ENCODE measurements around the gene DNAJC16. TPM values are rescaled to one million over a fixed set of nuclear protein-coding genes. Genes with fewer than 3 reads are reported as not detected.
"Not testable (repeated sequence)": the region's sequence is repeated elsewhere in the genome, so short reads cannot be mapped to it uniquely, and the experiment has no call there.

Gene DNAJC16
- total and polyA plus RNA-seq, 2 of the 4 experiments (the other 2 are of a cell fraction) = 8.0 to 13.1 TPM

DNA sequence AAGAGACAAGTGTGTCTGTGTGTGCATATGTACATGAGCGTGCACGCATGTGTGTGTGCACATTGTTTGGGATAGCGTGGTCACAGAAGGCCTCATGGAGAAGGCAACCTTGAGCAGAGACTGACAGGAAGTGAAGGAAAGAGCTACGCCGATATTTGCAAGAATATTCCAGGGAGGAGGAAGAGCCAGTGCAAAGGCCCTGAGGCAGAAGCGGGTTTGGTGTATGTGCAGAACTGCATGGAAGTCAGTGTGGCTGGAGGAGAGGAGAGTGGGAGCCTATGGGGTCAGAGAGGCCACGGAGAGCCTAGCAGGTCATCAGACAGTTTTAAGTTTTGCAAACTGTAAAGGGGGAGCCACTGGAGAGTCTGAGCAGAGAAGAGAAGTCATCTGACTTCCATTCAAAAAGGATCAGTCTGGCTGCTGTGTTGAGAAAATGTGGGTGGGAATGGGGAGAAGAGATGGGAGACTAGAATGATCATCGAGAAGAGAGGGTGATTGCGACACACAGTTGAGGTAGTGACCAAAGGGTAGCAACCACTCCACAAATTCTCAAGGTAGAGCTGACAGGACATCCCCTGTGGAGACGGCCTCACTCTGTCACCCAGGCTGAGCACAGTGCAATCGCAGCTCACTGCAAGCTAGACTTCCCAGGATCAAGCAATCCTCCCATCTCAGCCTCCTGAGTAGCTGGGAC, 46.8 kb upstream of the DNAJC16 start:
- dilution Hi-C loops (cut with HindIII; ENCODE audit: low sequenced_read_pairs, unreplicated experiment) = no loop called here
- Histone ChIP-seq H3K4me3 (ENCODE audit: insufficient read depth, low read depth, low read length) (no peak overlapping the region), H3K14ac (replicated peaks; ENCODE audit: low read depth, low read length) (no peak overlapping the region), H2BK5ac (ENCODE audit: low read depth, low read length, poor library complexity, severe bottlenecking) (no peak overlapping the region), H4K20me1 (ENCODE audit: insufficient read depth, low read length) (no peaks in the 10 kb centered on the region), H3K4me1 (ENCODE audit: control insufficient read depth, insufficient read depth, low read length) (no peaks in the 10 kb centered on the region), H3K27ac (ENCODE audit: insufficient read depth, low read length) (no peak overlapping the region), H4K8ac (ENCODE audit: low read depth in 2 of 2, low read length in 2 of 2) (no peak overlapping the region), H3K9me1 (ENCODE audit: insufficient read depth, low read length) (no peaks in the 10 kb centered on the region), H2BK20ac (ENCODE audit: low read depth, low read length) (no peak overlapping the region), H3K36me3 (ENCODE audit: control insufficient read depth, insufficient read depth, low read length) (no peaks in the 10 kb centered on the region), H3K27me3 (ENCODE audit: control insufficient read depth, insufficient read depth, low read length) (no peaks in the 10 kb centered on the region; the same call in 1 of the 2 replicates), H3K9me3 (ENCODE audit: control insufficient read depth, insufficient read depth, low read length) (no peaks in the 10 kb centered on the region), H3K9ac (ENCODE audit: low read depth, low read length) (no peak overlapping the region), H4K91ac (ENCODE audit: insufficient read depth, low read depth, low read length) (no peak overlapping the region), H3K56ac (ENCODE audit: extremely low read depth, insufficient read depth, low read length) (no peak overlapping the region), H3K4ac (ENCODE audit: low read depth, low read length) (no peak overlapping the region), H2AK9ac (replicated peaks; ENCODE audit: low read depth, low read length, poor library complexity) (no peak overlapping the region), H4K5ac (ENCODE audit: low read depth, low read length) (no peak overlapping the region), H2BK120ac (ENCODE audit: low read depth, low read length) (no peak overlapping the region), H3K4me2 (ENCODE audit: low read depth, low read length) (no peak overlapping the region), H2AK5ac (ENCODE audit: low read depth, low read length) (no peak overlapping the region), H3K79me1 (ENCODE audit: low read depth in 1 of 2, low read length in 2 of 2) (no peaks in the 10 kb centered on the region), H3K23ac (ENCODE audit: low read depth, low read length) (no peak overlapping the region), H3K18ac (ENCODE audit: low read depth, low read length) (no peak overlapping the region), H2BK15ac (ENCODE audit: low read depth, low read length) (no peak overlapping the region), H2AFZ (replicated peaks; ENCODE audit: low read length, poor library complexity) (no peak overlapping the region)
- in situ Hi-C loops (cut with MboI; ENCODE audit: low sequenced_read_pairs) = no loop called here
- intact Hi-C loops (cut with micrococcal nuclease) = no loop called here
- BruUV-seq (replicated peaks) = no TSS peak
- ATAC-seq (ENCODE audit: low read depth) (no peak), DNase-seq (no peak)
- ChIA-PET CTCF (no interaction called here), POLR2A (ENCODE audit: unreplicated experiment) (no interaction called here)
- peak; percentile 84 for TF ChIP-seq CEBPB (IDR thresholded peaks at IDR 0.05; ENCODE audit: low read depth, low read length)
- no peak for TF ChIP-seq RCOR1 (IDR thresholded peaks at IDR 0.05; ENCODE audit: insufficient replicate concordance, low read length)
- 83% methylated on average over 8 of the region's 11 CpGs; no CpG with 5 or more reads in 1 of the 2 experiments for WGBS, 2 experiments (ENCODE audit: extremely low coverage in 2 of 2, insufficient read length in 1 of 2)

DNA sequence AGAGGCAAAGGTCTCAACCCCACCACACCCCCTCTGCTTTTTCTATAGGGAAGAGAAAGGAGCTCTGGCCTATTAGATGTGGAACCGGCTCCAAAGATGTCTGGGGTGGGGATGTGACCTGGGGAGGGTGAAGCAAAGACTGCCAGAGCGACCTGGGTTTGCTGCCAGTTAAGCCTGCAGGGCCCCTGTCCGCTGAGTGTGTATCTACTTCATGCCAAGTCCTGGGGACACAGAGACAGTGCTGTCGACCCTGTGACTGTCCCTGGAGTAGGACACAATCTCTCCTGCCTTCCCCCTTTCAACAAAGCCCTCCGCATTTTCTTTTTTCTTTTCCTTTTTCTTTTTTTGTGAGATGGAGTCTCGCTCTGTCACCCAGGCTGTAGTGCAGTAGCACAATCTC, 44.2 kb upstream of the DNAJC16 start:
- H2AK5ac ChIP-seq (ENCODE audit: low read depth, low read length); H4K91ac ChIP-seq (ENCODE audit: insufficient read depth, low read depth, low read length); intact Hi-C loops (cut with micrococcal nuclease); H3K4me1 ChIP-seq (ENCODE audit: control insufficient read depth, insufficient read depth, low read length); H3K9me1 ChIP-seq (ENCODE audit: insufficient read depth, low read length); H3K4me3 ChIP-seq (ENCODE audit: insufficient read depth, low read depth, low read length); H3K9me3 ChIP-seq (ENCODE audit: control insufficient read depth, insufficient read depth, low read length); H3K36me3 ChIP-seq (ENCODE audit: control insufficient read depth, insufficient read depth, low read length); H3K56ac ChIP-seq (ENCODE audit: extremely low read depth, insufficient read depth, low read length); H3K4me2 ChIP-seq (ENCODE audit: low read depth, low read length); BruUV-seq (replicated peaks); H3K14ac ChIP-seq (replicated peaks; ENCODE audit: low read depth, low read length); ATAC-seq (ENCODE audit: low read depth); H2BK15ac ChIP-seq (ENCODE audit: low read depth, low read length); H3K9ac ChIP-seq (ENCODE audit: low read depth, low read length); H4K20me1 ChIP-seq (ENCODE audit: insufficient read depth, low read length); H3K27me3 ChIP-seq (ENCODE audit: control insufficient read depth, insufficient read depth, low read length); CTCF ChIA-PET; H3K23ac ChIP-seq (ENCODE audit: low read depth, low read length); DNase-seq; H2BK120ac ChIP-seq (ENCODE audit: low read depth, low read length); H2AK9ac ChIP-seq (replicated peaks; ENCODE audit: low read depth, low read length, poor library complexity); POLR2A ChIA-PET (ENCODE audit: unreplicated experiment); dilution Hi-C loops (cut with HindIII; ENCODE audit: low sequenced_read_pairs, unreplicated experiment); H3K18ac ChIP-seq (ENCODE audit: low read depth, low read length); H4K8ac ChIP-seq (ENCODE audit: low read depth in 2 of 2, low read length in 2 of 2); H3K79me1 ChIP-seq (ENCODE audit: low read depth in 1 of 2, low read length in 2 of 2); H2BK20ac ChIP-seq (ENCODE audit: low read depth, low read length); in situ Hi-C loops (cut with MboI; ENCODE audit: low sequenced_read_pairs); H3K4ac ChIP-seq (ENCODE audit: low read depth, low read length); H2BK5ac ChIP-seq (ENCODE audit: low read depth, low read length, poor library complexity, severe bottlenecking); H4K5ac ChIP-seq (ENCODE audit: low read depth, low read length); H2AFZ ChIP-seq (replicated peaks; ENCODE audit: low read length, poor library complexity); H3K27ac ChIP-seq (ENCODE audit: insufficient read depth, low read length): not testable (repeated sequence)
- WGBS, 2 experiments (ENCODE audit: extremely low coverage in 2 of 2, insufficient read length in 1 of 2) = no CpG with 5 or more reads among the region's 6 CpGs

All from IMR-90 (cell line).